ENCODE results near the gene HSD11B1. TPM values are rescaled to one million over a fixed set of nuclear protein-coding genes. Genes with fewer than 3 reads are reported as not detected.

HSD11B1 gene
- total and polyA plus RNA-seq, 2 donors (not counting 3 experiments of a cell fraction or from before 2014, with no cell fraction given) = not detected

GRCh38 chr1:209667103-209667502 is 37.5 kb upstream of the HSD11B1 start:
- Histone ChIP-seq H3K36me3 (ENCODE audit: control insufficient read depth in 2 of 2, extremely low read depth in 1 of 2, insufficient read depth in 2 of 2, low read length in 2 of 2) (no peaks in the 10 kb centered on the region), H2AFZ (ENCODE audit: low read depth, low read length) (no peak overlapping the region), H4K20me1 (replicated peaks; ENCODE audit: control insufficient read depth, extremely low read depth, insufficient read depth, low read length) (no peaks in the 10 kb centered on the region), H3K4me1 (ENCODE audit: control insufficient read depth, extremely low read depth, insufficient read depth, low read length) (no peaks in the 10 kb centered on the region), H3K9me1 (replicated peaks; ENCODE audit: control insufficient read depth, extremely low read depth, insufficient read depth, low read length) (no peaks in the 10 kb centered on the region), H3K4me3 (replicated peaks in 1 of 3; ENCODE audit: insufficient read depth in 1 of 3, low read depth in 1 of 3, low read length in 3 of 3) (no peak overlapping the region), H3K27me3 (ENCODE audit: control insufficient read depth in 2 of 2, insufficient read depth in 2 of 2, low read length in 2 of 2) (peaks cover 4 to 21% of the 10 kb centered on the region in 2 experiments), H3K79me2 (ENCODE audit: control insufficient read depth, insufficient read depth, low read length) (no peaks in the 10 kb centered on the region), H3K9me3 (replicated peaks; ENCODE audit: control insufficient read depth, insufficient read depth, low read length) (no peaks in the 10 kb centered on the region), H3K27ac (ENCODE audit: insufficient read depth, low read depth, low read length) (no peak overlapping the region), H3K4me2 (ENCODE audit: insufficient read depth, low read length) (no peak overlapping the region), H3K9ac (replicated peaks; ENCODE audit: extremely low read depth, insufficient read depth, low read length) (no peak overlapping the region)
- intact Hi-C loops (cut with micrococcal nuclease) = no loop called here
- CTCF ChIA-PET = no interaction called here
- BruUV-seq (replicated peaks) = no TSS peak
- dilution Hi-C loops (cut with MboI; ENCODE audit: extremely low pct_ligation_motif_present, low sequenced_read_pairs) = no loop called here
- no peak for FAIRE-seq
- TF ChIP-seq POLR2AphosphoS5 (IDR thresholded peaks at IDR 0.05; ENCODE audit: insufficient read depth, low read depth, low read length) (no peak), EZH2 (IDR thresholded peaks at IDR 0.05; ENCODE audit: borderline replicate concordance, low read depth, low read length, severe bottlenecking) (no peak), POLR2A (IDR thresholded peaks at IDR 0.05; ENCODE audit: low read depth, low read length) (no peak), JUN (IDR thresholded peaks at IDR 0.05; ENCODE audit: borderline replicate concordance, insufficient read depth, insufficient read length, low read depth) (no peak), FOS (IDR thresholded peaks at IDR 0.05; ENCODE audit: borderline replicate concordance, insufficient read depth, low read length) (no peak), CTCF (IDR thresholded peaks at IDR 0.05; ENCODE audit: extremely low read depth in 1 of 2, insufficient read depth in 1 of 2, low read depth in 1 of 2, low read length in 2 of 2) (no peak), GATA2 (IDR thresholded peaks at IDR 0.05; ENCODE audit: insufficient read depth, insufficient read length, low read depth, low read length) (no peak), MAX (IDR thresholded peaks at IDR 0.05; ENCODE audit: insufficient read depth, insufficient read length) (no peak), MYC (IDR thresholded peaks at IDR 0.05; ENCODE audit: low read depth, low read length) (no peak)
- no peak for DNase-seq (ENCODE audit: low read depth, low spot score)
- POLR2A ChIA-PET = no interaction called here

Data from endothelial cell of umbilical vein (primary cell).